ENCODE data around the gene MEN1. TPM values are rescaled to one million over a fixed set of nuclear protein-coding genes. Genes with fewer than 3 reads are reported as not detected.

The MEN1 gene
- total RNA-seq, 1 donor from 2014 or later: 8.6 TPM

DNA sequence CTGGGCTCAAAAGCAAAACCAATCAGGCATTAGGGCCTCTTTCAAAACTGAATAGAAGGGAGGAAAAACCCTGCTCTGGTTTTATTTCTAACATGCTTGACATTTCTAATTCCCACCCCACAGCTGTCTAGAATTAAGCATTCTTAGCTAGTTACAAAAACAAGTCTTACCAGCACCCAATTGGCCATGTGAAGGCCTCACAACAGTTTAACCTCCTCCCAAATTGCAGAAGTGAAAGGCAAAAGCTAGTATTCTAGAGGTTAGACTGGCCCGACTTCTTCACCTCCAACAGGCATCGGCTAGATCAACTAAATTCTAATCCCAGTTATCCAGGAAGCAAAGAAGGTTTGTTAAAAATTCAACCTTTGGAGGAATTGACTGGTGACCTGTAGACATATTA is 38.5 kb downstream of the MEN1 start:
- DNase-seq (no peak), ATAC-seq (ENCODE audit: poor library complexity) (no peak)
- intact Hi-C loops (cut with DNase I): no loop called here

DNA sequence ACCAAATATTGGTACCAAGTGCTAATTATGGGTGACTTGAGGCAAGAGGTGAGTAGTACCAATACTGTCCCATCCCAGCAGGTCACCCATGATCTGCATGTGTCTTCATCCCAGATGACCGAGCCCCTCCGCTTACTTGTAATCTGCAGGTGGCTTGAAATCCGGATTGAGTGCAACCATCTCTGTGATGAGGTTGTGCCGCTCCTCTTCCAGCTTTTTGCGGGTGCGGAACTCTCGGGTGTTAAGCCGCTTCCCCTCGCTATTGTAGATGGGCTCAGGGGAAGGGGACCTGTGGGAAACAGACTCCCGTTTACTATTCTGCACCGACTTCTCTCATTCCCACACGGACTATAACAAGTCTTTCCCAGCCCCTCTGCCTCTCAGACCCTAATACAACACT is 40.2 kb downstream of the MEN1 start:
- ATAC-seq (ENCODE audit: poor library complexity) (no peak), DNase-seq (no peak)
- intact Hi-C loops (cut with DNase I): no loop called here

DNA sequence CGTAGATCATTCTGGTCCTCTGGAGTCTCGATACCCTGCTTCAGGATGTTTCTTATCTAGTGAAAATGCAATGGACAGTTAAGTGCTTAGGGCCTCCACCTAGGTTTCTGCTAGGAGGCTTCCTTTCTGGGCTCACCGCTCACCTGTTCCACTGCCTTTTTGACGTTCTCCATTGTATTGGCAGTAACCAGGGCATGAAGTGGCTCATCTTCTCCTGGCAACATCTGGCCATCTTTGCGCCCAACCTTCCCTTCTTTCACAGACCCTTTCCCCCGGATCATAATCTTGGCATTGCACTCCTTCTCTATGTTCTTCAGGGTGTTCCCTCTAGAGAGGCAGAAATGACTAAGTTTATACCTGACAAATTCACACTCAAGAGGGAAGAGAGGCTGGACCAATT is 41.1 kb downstream of the MEN1 start:
- DNase-seq (no peak), ATAC-seq (ENCODE audit: poor library complexity) (no peak)
- intact Hi-C loops (cut with DNase I): no loop called here

DNA sequence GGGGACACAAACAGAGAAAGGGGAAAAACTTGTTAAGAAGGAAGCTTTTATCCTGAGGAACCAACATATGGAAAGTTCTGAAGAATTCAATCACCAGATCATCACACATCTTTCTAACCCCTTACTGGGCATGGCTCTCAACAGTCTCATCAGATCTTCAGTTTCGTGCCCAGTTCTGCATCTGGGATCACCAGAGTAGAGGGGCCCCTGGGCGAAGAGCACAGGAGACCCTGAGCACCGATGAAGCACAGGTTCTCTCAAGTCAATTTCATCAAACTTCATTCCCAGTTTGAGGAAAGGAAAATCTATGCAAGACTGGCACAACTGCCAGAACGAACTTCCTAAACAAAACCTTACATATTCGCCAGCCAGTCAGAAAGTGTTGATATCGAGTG is 42.1 kb downstream of the MEN1 start:
- DNase-seq (no peak), ATAC-seq (ENCODE audit: poor library complexity) (no peak)
- intact Hi-C loops (cut with DNase I): no loop called here

DNA sequence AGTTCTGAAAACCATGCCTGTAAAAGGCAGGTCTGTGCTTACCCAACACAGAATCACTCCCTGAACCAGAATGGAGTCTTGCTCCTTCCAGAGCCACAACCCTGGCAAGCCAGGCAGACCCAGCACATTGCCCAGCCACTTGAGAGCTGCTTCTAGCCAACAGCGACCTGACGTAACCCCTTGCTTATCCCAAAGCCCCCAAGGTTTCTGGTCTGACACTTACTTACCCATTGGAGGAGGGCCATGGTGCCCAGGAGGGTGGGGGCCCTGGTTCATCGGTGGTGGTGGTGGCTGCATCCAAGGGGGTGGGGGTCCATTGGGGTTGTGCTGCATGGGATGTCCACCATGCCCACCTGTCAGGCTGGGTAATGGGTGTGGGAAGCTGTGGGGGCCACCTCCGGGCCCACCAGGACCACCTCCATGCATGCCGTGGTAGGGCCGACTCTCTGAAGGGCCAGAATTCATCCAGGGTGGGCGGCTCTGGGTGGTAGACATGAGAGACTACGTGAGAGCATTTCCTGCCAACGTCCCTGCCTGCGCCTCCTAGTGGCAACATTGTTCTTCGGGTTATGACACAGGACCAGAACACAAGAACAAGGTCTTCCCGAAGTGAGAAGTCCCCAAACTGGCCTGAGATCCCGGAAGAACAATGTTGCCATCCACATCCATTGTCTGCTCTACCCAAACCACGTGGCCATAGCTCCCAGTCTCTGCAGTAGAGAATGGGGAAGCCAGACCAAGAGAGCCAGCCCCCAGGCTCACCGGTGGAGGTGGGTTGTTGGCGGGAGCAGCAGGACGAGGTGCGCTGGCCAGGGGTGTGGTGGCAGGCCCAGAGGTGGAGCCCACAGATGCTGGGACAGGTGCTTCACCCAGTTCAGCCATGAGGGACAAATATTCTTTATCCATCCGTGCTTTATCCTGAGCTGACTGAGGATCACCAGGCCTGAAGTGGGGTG is 42.7 kb downstream of the MEN1 start:
- DNase-seq (peak; percentile 75), ATAC-seq (ENCODE audit: poor library complexity) (peak; percentile 16)
- intact Hi-C loops (cut with DNase I): no loop called here

DNA sequence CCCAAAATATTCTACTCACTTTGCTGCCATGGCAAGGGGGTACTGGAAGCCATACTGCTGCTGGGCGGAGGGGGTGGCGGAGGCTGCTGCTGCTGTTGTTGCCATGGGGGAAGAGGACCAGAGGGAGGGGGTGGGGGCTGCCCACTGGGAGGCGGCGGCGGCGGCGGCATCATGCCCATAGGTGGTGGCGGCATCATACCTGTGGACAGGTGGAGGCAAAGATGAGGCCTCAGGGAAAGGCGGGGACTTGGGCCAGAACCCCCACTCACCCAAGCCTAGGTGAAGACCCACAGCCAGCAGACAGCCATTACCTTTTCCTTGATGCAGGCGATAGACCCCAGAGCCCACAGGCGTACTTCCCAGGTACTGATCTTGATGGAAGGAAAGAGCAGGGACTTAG is 43.5 kb downstream of the MEN1 start:
- ATAC-seq (ENCODE audit: poor library complexity) (no peak), DNase-seq (no peak)
- intact Hi-C loops (cut with DNase I): no loop called here

DNA sequence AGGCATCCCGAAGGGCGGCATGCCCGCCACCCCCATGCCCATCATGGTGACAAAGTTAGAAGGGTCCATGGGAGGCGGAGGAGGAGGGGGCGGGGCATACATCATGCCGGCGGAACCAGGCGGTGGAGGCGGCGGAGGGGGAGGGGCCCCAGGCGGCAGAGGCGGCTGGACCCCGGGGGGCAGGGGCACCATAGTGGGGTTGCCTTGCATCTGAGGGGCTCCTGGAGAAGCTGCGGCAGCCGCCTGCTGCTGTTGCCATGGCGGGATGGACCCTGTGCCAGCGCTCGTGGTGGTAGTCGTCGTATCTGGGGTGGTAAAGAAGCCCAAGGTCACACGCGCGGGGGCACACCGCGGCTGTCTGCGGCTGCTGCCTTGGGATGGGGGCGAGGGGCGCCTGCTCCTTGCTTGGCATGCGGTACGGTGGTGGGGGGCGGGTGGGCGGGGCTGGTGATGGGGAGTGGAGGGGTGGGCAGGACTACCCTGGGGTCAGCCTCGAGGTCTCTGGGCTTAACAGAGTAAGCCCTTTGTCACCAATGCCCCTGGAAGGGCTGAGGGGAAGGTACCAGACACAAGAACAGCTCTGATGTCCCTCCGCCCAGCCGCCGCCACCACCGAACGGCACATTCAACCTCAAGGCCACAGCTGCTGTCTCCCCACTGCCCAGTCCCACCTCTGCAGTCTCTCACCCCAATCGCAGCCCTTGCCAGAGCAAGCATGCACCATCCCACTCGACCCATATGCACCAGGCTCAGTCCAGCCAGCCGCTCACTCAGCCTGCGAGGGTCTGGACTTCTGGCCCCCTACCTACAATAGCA is 44.3 kb downstream of the MEN1 start:
- DNase-seq: no peak
- ATAC-seq (ENCODE audit: poor library complexity): no peak
- intact Hi-C loops (cut with DNase I): no loop called here

DNA sequence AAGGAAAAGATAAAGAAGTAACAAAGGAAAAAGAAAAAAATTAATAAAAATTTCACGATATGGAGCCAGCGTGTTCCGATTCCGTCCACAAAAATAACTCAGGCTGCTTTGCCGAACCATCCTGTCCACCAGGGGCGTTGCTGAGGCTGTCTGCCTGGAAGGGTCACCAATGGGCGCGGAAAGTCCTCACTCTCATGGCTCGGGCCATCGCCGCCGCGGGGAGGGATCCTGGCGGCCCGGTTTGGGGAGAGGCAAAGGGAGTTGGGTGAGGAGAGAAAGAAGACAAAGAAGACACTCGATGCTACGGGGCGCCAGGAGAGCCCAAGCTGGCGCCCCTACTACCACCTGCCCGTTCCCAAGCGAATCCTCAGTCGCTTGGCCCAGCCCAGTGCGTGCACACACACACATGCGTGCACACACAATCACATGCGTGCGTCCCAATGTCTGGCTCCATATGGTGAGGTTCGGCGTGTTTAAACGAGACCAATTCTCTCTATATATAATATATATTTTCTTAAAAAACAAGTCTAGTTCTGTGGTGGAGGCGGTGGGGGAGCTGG is 45.0 kb downstream of the MEN1 start:
- ATAC-seq (ENCODE audit: poor library complexity): no peak

DNA sequence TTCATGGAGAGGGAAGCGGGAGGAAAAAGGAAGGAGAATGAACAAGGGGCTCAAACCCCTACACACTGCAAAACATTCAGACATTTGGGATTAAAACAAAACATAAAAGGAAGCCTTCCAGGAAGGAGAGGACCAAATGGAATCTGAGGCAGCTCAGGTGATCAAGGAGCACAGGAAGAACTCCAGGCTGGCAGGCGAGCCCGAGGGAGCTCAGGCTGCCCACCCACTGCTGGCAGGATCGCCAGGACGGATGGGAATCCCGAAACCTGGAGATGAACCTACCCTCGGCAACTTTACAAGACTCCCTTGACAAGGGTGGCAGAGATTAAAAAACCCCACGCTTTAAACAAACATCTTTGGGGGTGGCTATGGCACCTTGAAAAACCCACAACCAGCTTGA is 45.6 kb downstream of the MEN1 start:
- DNase-seq: no peak
- ATAC-seq (ENCODE audit: poor library complexity): no peak
- intact Hi-C loops (cut with DNase I): no loop called here

More for the DNA sequence above, 45.0 kb downstream of the MEN1 start:
- no peak for DNase-seq
- intact Hi-C loops (cut with DNase I): no loop called here

DNA sequence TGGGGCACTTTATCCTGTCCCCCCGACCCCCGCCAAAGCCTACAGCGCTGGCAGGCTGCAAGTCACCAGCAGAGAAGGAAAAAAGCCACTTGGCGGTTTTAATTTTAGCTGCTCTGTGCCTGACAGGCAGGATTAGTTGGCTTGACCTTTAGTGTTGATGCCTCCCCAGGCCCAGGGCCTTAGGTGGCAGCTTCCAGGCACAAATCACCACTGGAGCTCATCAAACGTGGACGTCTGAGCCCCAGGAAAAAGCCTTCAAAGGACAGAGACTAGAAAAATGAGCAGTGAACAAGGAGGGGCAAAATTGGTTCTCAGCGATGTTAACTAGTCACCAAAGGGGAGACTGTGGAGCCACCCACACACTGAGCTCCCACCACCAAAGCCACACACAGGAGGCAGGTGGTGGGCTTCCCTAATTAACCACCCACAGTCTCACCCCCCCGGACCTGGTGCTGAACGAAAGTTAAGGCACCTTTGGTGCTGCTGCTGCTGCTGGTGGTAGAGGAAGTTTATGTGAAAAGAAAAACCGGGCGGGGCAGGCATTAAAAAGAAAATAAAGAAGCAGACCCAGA is 46.2 kb downstream of the MEN1 start:
- DNase-seq (no peak), ATAC-seq (ENCODE audit: poor library complexity) (peak; percentile 9)
- intact Hi-C loops (cut with DNase I): no loop called here

DNA sequence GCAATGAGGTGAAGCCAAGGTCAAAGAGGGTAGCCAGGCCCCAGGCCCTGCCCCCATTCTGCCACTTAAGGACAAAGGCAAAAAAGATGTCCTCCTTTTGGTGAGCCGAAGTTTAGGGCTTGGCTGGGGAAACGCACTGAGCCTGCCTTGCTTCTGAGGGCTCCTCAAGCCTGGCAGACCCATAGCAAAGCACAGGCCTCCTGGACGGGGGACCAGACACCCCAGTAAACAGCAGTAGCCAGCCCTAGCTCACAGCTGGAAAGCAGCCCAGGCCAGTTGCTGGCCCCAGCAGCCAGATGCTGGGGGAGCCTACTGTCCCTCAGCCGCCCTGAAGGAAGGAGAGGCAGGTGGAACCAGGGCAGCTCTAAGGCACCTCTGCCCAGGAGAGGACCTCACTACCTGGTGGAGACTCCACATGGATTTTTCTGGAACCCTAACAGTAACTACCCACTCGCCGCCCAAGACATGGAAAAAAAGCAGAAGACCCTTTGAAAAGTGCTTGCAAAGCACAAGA is 46.8 kb downstream of the MEN1 start:
- intact Hi-C loops (cut with DNase I): no loop called here
- ATAC-seq (ENCODE audit: poor library complexity): no peak
- DNase-seq: peak; percentile 52

DNA sequence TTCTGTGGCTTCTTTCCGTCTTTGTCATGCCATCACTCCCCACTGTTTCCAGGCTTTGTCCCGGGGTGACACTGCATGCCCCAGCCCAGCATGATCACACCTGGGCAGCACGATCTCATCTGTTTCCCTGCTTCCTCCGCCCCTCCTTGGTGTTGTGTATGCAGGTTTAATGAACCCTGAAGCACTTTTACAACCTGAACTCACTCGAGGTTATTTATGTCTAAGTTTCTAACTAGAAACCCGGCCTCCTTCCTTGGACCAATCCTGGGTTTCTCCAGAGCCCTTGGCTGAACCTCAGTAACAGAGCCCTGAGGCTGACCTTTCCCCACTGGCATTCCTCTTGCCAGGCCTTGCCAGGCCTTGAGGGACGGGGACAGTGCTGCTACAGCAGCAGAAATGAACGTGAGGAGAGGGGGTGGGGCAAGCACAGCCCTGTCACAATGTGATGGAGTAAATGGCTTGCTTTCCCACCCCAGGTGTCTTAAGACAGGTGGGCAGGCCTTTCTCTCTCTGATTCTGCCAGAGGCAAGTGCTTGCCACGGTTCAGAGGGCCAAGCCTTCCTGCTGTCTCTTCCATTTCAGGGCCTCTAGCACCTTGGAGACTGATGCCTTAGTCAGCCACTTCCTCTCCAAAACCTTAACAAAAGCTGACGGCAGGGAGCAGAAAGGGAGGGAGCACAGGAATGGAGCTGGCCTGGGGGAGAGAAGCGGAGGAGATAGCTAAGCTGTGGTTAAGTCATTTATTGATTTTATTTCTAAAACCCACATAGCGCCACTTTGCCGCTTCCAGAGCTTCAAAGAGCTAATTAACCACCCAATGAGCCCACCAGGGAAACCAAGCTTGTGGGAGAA is 47.5 kb downstream of the MEN1 start:
- peak; percentile 29 for DNase-seq
- intact Hi-C loops (cut with DNase I): no loop called here
- peak; percentile 18 for ATAC-seq (ENCODE audit: poor library complexity)

DNA sequence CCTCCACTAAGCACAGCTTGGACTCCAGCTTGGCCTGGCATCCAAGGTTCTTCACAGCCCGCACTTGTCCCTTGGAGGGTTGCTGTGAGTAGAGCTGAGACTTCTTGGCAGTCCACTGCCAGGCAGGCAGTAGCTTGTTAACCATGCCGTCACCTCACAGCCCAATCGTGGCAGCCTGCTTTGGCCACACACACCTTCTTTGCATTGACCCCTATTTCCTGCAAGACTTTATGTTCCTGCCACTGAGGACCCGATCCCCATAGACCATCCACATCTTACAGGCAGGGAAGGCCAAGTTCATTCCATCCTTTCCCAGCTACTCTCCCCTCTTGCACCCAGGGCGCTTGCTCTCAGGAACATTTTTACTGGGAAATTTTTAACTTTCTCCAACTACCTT is 48.1 kb downstream of the MEN1 start:
- DNase-seq (no peak), ATAC-seq (ENCODE audit: poor library complexity) (no peak)
- intact Hi-C loops (cut with DNase I): no loop called here

DNA sequence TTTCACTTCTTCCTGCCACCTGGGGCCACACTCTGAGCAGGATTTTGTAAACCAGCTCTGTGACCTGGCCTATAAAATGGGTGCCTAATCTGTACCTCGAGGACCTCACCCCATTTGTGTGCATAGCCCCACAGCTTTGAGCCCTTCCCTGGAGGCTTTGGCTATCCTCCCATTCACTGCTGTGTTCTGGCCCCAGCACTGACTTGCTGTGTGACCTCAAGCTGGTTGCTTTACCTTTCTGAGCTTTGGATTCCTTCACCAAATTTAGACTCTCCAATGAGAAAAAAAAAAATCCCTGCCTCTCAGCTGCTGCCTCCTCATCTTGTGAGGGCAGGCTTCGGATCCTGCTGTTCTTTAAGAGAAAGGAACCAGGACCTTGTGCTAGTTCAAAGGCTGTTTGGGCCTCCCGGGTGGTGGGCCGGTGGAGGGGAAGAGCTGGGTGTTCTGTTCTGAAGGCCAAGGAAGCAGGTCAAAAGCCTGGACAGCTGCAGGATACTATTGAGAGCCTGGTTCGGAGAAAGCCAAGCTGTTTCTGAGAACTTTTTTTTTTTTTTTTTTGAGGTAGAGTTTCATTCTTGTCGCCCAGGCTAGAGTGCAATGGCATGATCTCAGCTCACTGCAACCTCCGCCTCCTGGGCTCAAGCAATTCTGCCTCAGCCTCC is 49.5 kb downstream of the MEN1 start:
- DNase-seq (peak; percentile 6), ATAC-seq (ENCODE audit: poor library complexity) (no peak)
- intact Hi-C loops (cut with DNase I): no loop called here

DNA sequence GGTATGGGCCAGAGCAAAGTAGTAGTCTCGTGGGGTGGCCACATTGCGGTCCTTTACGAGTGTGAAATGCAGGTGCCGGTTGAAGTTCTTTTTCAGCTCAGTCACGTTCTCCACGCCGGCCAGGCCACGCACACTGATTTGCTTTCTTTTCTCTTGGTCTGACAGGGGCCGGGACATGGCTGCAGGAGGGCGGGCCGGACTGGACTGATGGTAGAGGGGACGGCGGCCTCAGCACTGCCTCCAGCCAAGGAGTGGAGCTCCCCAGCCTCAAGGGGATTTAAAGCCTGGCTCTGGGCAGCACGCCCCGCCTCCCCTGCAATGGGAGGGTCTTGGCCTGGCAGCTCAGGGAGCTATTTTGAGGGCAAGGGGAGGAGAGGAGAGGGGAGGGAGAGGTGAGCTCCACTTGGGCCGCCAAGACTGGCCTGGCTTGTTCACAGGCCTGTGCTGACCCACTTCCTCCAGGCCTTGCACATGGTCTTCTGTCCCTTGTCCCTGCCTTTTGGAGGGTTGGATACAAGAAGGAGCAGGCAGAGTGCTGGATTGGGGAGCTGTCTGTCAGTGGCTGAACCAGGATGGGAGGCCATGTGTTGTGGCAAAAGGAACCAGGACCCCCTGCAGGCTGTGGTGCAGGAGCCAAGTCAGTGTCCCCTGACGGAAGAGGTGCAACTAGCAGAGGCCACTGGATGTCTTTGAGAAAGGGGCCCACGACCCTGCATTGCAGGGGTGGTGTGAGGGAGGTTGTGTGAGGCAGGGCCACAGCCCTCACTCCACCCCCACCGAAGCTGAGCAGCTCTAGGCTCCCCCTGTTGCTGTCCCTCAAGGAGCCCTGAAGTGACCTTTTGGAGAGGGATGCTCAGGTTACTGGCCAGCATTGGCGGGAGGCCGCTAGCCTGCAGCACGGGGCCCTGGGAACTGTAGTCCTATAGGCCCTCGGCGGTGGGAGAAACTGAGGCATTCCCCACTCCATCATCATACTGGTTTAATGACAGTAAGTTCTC is 50.3 kb downstream of the MEN1 start, which contains the start of gene PYGM:
Gene PYGM, minus strand, starts transcription at position 253 of the 998 bp plus-strand sequence. Its CDS starts 76 bp downstream, at position 177.
- intact Hi-C loops (cut with DNase I): no loop called here
- DNase-seq (peak; percentile 92), ATAC-seq (ENCODE audit: poor library complexity) (peak; percentile 85)

DNA sequence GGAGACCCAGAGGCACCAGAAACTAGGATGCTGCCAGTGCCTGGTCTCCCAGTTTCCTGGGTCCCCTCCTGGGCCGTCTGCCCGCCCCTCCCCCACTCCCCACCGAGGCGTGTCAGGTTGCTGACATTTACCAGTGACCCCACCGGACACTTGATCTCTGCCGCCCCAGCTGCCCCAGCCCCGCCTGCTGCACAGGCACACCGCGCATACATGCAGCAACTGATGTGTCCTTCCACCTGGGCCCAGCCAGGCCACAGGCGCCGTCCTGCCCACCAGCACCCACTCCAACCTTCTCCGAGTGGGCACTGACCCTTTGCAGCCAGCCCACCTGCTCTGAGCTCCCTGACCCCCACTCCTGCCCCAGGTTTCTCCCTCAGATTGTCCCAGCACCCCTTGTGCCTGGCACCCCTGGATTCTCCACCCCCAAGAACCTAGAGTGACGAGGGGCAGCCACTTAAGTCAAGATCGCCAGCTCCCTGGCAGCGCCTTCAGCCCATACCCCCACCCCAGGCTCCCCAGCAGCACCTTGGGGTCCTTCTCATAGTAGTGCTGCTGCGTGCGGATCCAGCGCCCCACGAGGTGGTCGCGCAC is 51.1 kb downstream of the MEN1 start:
- DNase-seq: peak; percentile 62
- intact Hi-C loops (cut with DNase I): no loop called here
- ATAC-seq (ENCODE audit: poor library complexity): peak; percentile 25

Measured in Right ventricle myocardium superior (tissue), 1 donor.